Measurements from ENCODE around the gene MRFAP1L1. TPM values are rescaled to one million over a fixed set of nuclear protein-coding genes. Genes with fewer than 3 reads are reported as not detected.
"Not testable (repeated sequence)": the region's sequence is repeated elsewhere in the genome, so short reads cannot be mapped to it uniquely, and the experiment has no call there.

MRFAP1L1 gene
- total RNA-seq, 4 donors from 2014 or later = 51.6 to 76.6 (median 59.6) TPM

DNA sequence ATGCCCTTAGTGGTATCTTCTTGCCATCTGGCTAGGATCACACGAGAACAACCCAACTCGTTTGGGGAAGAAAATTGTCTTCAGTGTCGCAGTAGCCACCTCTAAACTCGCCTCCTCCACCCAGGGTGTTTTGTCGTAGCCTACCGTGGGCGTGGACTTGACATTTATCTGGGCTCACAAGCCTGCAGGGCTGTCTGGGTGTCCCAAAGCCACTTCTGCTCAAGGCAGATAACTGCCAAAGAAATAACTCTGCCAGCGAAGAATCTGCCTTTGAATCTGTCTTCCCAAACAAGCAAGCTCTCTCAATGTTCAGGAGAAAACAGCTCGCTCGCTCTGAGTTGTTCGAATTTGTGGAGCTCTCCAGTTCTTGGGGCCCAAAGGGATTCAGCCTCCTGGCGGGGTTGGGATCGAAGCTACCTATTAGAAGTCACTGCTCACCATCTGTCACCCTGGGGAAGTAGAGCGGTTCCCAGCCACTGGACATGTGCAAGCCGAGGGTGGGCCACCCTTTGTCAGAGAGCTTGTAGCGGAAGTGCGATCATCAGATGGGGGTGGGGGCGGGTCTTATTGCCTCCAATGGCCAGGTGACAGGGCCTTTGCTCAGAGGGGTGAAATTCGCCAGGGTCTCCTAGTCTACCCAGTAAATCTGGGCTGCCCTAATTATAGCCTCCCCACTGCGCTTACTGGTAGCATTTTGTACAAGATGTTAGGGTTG, 21.1 kb upstream of the MRFAP1L1 start:
- TF ChIP-seq, protein P1, sequence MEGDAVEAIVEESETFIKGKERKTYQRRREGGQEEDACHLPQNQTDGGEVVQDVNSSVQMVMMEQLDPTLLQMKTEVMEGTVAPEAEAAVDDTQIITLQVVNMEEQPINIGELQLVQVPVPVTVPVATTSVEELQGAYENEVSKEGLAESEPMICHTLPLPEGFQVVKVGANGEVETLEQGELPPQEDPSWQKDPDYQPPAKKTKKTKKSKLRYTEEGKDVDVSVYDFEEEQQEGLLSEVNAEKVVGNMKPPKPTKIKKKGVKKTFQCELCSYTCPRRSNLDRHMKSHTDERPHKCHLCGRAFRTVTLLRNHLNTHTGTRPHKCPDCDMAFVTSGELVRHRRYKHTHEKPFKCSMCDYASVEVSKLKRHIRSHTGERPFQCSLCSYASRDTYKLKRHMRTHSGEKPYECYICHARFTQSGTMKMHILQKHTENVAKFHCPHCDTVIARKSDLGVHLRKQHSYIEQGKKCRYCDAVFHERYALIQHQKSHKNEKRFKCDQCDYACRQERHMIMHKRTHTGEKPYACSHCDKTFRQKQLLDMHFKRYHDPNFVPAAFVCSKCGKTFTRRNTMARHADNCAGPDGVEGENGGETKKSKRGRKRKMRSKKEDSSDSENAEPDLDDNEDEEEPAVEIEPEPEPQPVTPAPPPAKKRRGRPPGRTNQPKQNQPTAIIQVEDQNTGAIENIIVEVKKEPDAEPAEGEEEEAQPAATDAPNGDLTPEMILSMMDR (IDR thresholded peaks at IDR 0.05) = no peak
- TF ChIP-seq POLR2A (IDR thresholded peaks at IDR 0.05) = no peak
- TF ChIP-seq EP300 (IDR thresholded peaks at IDR 0.05) = peak in 1 of 2 donors; percentile 18
- Histone ChIP-seq H3K4me1 (peaks cover 0 to 63% (median 19%) of the 10 kb centered on the region in 4 donors), H3K9me3 (no peaks in the 10 kb centered on the region), H3K27ac (peak overlapping the region in 3 of 4 donors; percentile 61 to 84 (median 73)), H3K36me3 (no peaks in the 10 kb centered on the region), H3K4me3 (no peak overlapping the region), H3K27me3 (no peaks in the 10 kb centered on the region)
- DNase-seq (ENCODE audit: low spot score in 2 of 2) = no peak
- 51 to 61% methylated on average over 20 of the region's 20 CpGs for WGBS, 2 donors

DNA sequence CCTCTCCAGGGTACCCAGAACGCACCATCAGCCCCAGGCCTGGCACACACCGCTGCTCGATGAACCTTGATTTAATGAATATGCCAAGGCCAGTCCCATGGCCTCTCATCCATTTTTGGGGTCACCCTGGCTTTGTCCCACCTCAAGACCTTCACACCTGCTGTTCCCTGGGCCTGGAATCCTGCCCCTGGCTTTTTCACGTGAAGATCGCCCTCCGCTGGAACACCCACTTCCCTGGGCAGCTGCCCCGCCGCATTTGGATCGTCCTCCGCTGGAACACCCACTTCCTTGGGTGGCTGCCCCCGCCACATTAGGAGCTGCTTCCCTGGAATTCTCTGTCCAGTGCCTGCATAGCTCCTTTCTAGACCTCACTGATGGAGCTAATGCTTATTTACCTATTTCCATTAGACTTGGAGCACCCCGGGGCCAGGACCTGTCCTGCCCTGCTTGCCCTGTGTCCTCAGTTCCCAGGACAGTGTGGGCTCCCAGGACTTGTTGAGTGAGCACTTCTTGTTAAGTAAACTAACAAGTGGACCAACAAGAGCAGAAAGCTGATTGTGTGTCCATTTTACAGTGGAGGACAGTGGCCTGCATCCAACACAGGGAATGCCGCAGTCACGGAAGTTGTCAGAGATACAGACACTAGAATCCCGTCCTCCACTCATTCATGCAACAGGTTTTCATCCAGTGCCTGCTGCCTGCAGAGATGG, 18.8 kb upstream of the MRFAP1L1 start:
- Histone ChIP-seq H3K4me1 (peaks cover 0 to 76% (median 30%) of the 10 kb centered on the region in 4 donors), H3K36me3 (no peaks in the 10 kb centered on the region), H3K27ac (peak overlapping the region in 2 of 4 donors; percentile 38 to 84), H3K9me3 (no peaks in the 10 kb centered on the region), H3K27me3 (no peaks in the 10 kb centered on the region), H3K4me3 (no peak overlapping the region)
- DNase-seq (ENCODE audit: low spot score in 2 of 2) = no peak
- WGBS, 2 donors = 66 to 86% methylated on average over 15 of the region's 15 CpGs
- TF ChIP-seq POLR2A (IDR thresholded peaks at IDR 0.05) (no peak), EP300 (IDR thresholded peaks at IDR 0.05) (no peak)
- TF ChIP-seq, protein P1 (IDR thresholded peaks at IDR 0.05) = no peak

DNA sequence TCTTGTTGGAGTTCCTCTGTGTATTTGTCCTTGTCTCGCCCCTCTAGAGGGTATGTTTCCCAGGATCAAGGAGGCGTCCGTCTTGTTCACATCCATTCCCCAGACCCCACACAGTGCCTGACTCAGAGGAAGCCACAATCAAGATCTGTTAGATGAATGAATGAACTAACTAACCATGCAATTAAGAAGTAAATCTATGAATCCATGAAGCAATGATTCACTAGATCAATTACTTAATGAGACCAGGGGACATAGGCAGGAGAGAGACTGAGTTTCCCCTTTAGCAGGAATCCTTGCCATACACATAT, 18.2 kb upstream of the MRFAP1L1 start:
- Histone ChIP-seq H3K9me3 (no peaks in the 10 kb centered on the region), H3K36me3 (no peaks in the 10 kb centered on the region), H3K4me1 (peaks cover 0 to 70% (median 27%) of the 10 kb centered on the region in 4 donors), H3K4me3 (no peak overlapping the region), H3K27me3 (no peaks in the 10 kb centered on the region), H3K27ac (peak overlapping the region in 2 of 4 donors; percentile 38 to 84)
- DNase-seq (ENCODE audit: low spot score in 2 of 2) = no peak
- 43 to 48% methylated on average over 3 of the region's 3 CpGs for WGBS, 2 donors
- TF ChIP-seq, protein P1 (IDR thresholded peaks at IDR 0.05) = no peak
- no peak for TF ChIP-seq EP300 (IDR thresholded peaks at IDR 0.05)
- TF ChIP-seq POLR2A (IDR thresholded peaks at IDR 0.05) = no peak

DNA sequence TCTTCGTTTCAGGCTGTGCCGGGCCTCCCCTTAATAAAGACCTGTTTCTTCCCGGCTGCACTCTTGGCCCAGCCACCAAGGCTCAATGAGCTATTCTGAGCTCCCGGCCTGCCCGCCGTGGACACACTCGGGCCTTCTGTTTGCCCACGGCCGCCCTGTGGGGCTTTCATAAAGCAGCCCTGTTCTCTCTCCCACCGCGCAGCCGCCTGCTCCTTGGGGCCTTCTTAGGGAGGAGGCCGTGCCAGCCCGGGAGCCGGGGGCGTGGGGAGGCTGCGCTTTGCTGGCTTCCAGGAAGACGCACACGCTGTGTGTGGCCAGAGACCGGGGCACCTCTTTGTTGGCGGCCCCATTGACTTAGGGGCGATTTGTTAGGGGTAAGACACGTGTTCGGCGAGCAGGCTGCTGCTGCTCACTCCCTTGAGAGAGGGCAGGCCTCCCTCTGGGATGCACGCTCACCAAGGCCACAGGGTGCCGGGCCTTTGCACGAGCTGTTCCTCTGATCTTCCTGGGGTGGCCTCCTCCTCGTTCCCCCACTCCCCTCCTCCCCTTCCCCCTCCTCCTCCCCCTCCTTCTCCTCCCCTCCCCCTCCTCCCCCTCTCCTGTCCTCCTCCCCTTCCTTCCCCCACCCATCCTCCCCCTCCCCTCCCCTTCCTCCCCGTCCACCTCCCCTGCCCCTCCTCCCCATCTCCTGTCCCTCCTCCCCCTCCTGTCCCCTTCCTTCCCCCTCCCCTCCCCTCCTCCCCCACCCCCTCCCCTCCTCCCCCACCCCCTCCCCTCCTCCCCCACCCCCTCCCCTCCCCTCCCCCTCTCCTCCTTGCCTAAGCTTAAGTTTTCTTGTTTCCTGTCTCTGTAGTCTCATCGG, 17.6 kb upstream of the MRFAP1L1 start:
- TF ChIP-seq POLR2A (IDR thresholded peaks at IDR 0.05) = peak in 1 of 2 donors; percentile 26
- TF ChIP-seq, protein P1 (IDR thresholded peaks at IDR 0.05) = no peak
- TF ChIP-seq EP300 (IDR thresholded peaks at IDR 0.05) = peak; percentile 66 to 89
- H3K9me3 ChIP-seq = no peaks in the 10 kb centered on the region
- H3K27me3 ChIP-seq = no peaks in the 10 kb centered on the region
- peaks cover 0 to 64% (median 21%) of the 10 kb centered on the region in 4 donors for H3K4me1 ChIP-seq
- H3K4me3 ChIP-seq = no peak overlapping the region
- DNase-seq (ENCODE audit: low spot score in 2 of 2) = peak in 1 of 2 donors; percentile 54
- WGBS, 2 donors = 28 to 48% methylated on average over 22 to 29 of the region's 31 CpGs
- no peaks in the 10 kb centered on the region for H3K36me3 ChIP-seq
- H3K27ac ChIP-seq = peak overlapping the region; percentile 41 to 84 (median 60)

DNA sequence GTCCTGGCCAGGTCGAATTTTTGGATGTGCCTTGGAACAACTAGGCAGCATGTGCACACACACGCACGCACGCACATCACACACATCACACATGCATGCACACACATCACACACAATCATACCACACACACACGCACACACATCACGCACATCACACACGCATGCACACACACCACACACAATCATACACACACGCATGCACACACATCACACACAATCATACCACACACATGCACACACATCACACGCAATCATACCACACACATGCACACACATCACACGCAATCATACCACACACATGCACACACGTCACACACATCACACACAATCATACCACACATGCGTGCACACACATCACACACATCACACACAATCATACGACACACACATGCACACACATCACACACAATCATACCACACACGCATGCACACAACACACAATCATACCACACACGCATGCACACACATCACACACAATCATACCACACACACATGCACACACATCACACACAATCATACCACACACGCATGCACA, 15.8 kb upstream of the MRFAP1L1 start:
- not testable (repeated sequence) for H3K4me3 ChIP-seq; H3K27me3 ChIP-seq; DNase-seq (ENCODE audit: low spot score in 2 of 2); H3K36me3 ChIP-seq; H3K9me3 ChIP-seq
- WGBS, 2 donors = 93% methylated on average over 16 of the region's 16 CpGs
- Histone ChIP-seq H3K27ac (peak overlapping the region in 3 of 4 donors; percentile 61 to 82 (median 76)), H3K4me1 (peaks cover 0 to 53% (median 19%) of the 10 kb centered on the region in 4 donors)
